Measurements from ENCODE around the gene MRPS24.
"Not testable (repeated sequence)": the region's sequence is repeated elsewhere in the genome, so short reads cannot be mapped to it uniquely, and the experiment has no call there.

Gene MRPS24

DNA sequence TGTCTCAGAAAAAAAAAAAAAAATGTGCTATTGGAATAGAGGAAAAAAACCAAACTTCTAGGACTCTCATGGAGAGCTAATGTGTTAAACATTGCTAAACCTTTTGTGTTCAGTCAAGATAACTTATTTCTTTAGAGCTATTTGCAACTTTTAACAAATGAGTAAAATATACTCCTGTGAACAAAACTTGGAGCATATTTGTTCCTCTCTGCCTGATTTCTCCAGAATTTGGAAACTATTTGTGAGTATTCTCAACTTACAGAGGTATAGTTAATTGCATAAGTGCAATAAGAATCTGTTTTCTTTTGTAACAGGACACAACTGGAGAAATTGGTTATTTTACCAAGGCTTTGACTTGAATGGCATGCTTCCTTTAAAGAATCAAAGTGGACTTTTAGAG lies 38.4 kb downstream of the MRPS24 start:
- not testable (repeated sequence) for DNase-seq

DNA sequence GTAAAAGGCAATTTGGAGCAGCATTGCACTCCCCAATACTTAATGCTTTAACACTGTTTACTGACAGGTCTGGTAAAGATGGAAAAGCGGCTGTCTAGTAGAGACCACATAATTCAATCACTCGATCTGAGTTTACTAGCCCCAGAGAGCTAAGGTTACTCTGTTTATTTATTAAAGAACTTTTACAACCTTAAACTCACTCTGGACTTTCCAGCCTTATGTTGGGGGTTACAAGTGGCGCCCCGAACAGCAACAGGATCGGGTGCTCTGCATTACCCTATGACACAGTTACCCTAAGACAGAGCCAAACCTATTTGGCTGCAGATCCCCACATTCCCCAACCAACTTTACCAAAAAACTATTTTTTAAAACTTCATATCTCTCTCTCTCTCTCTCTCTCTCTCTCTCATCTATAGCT lies 43.9 kb downstream of the MRPS24 start:
- no peak for DNase-seq

DNA sequence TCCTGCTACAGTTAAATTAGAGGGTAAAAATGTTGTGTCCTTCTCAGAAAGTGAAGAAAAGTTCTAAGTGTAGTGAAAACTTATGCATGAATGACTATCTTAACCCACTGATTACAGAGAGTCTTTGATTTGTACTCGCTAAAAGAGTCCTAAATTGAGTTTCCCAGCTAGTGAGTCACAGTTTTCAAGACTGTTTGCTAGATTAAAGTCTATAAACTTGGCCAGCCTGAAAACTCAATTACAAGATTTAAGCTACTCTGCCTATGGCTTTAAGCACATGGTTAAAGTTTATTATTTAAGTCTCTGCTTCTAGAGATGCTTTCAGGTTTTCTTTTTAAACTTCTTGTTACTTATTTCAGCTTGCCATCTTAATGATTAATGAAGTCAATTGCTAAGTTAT lies 44.4 kb downstream of the MRPS24 start:
- DNase-seq: no peak

DNA sequence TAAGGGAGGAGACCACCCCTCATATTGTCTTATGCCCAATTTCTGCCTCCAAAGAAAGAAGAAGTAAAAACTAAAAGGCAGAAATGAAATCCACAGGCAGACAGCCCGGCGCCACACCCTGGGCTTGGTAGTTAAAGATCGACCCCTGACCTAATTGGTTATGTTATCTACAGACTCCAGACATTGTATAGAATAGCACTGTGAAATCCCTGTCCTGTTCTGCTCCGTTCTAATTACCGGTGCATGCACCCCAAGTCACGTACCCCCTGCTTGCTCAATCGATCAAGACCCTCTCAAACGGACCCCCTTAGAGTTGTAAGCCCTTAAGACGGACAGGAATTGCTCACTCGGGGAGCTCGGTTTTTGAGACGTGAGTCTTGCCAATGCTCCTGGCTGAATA lies 44.8 kb downstream of the MRPS24 start:
- DNase-seq: not testable (repeated sequence)

DNA sequence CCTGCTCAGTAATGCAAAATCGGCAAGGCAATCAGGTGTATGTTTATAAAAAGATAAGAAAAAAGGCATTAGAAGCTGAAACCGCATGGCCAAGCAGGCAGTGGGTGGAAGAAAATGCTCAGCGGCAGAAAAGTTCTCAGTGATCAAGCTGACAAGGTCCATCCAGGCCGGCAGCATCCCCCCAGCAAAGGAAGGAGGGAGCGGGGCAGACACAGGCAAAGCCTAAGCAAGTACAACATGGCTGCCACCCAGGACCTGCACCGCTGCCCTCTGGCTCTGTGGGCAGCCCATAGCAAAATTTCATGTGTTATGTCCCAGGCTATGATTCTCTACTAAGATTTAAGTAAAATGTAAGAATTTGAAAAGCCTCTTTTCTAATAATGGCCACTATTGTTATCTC lies 45.4 kb downstream of the MRPS24 start:
- DNase-seq: no peak

DNA sequence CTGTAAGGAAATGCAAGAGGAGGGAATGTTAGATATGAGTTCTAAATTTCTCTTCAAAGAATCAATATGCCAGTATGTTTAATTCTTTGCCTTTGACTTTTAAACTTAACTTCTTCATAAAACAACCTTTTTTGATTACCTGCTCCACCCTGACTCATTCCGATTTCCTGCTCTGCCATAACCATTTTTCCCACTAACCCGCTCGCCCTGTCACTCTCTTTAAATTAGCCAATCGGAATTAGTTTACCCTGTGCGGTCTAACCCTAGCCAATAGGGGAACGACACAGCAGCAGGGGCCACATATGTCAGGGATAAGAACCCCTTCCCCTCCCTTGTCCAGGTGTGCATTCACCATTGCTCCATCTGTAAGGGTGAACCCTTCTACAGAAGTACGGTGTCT lies 45.9 kb downstream of the MRPS24 start:
- not testable (repeated sequence) for DNase-seq

All from hippocampal formation (tissue), 2 donors.